GM12878 (cell line): Measurements from ENCODE around the gene SULF2. TPM values are rescaled to one million over a fixed set of nuclear protein-coding genes. Genes with fewer than 3 reads are reported as not detected.

ENCODE experiments used
- ATAC-seq: fragments of 200-7000 bp; cut with Tn5 transposase; 3 replicates; pipeline ENCODE4 v1.9.1; 2020; ENCODE audit warnings: mild to moderate bottlenecking, moderate library complexity
- BruUV-seq: library from RNA; stranded (reverse); fragments of 400-500 nt; replicated peaks from 2 replicates; lab custom pipeline; 2021; lab: Mats Ljungman, UMichigan
- CTCF ChIA-PET: fragments of 300-600 bp; sonication (Branson Sonifier 250); formaldehyde crosslinking; extraction: SDS; loops from one replicate; lab custom pipeline; 2021; ENCODE audit warnings: inconsistent platforms; lab: Yijun Ruan, JAX
- POLR2A ChIA-PET: fragments of 350-600 bp; formaldehyde crosslinking; extraction: SDS; loops from one replicate; lab custom pipeline; 2021; ENCODE audit warnings: inconsistent platforms; lab: Charles Lee
- RAD21 ChIA-PET: fragments of 300-600 bp; sonication (Branson Sonifier 250); formaldehyde crosslinking; loops from one replicate; lab custom pipeline; 2023; ENCODE audit warnings: antibody characterized with exemption; ENCODE audit not compliant: unreplicated experiment; lab: Charles Lee
- SMC1A ChIA-PET: fragments of 300-600 bp; sonication (Branson Sonifier 250); formaldehyde crosslinking; loops from one replicate; lab custom pipeline; 2023; ENCODE audit not compliant: unreplicated experiment, uncharacterized antibody; lab: Charles Lee
- DNase-seq: peaks from one replicate; pipeline ENCODE4 v3.0.0-alpha.2; 2011; ENCODE audit warnings: low read depth, low spot score
- FAIRE-seq: peaks from 3 replicates; lab custom pipeline; 2011; peaks lifted over from hg19 to GRCh38; lab: Jason Lieb, UNC
- H2AFZ ChIP-seq: 2 replicates; pipeline ENCODE4 v1.6.0; 2011; ENCODE audit warnings: low read depth, low read length, control low read depth; ENCODE audit not compliant: control insufficient read depth
- H3K27ac ChIP-seq: 2 replicates; pipeline ENCODE4 v1.5.1; 2011; ENCODE audit warnings: control low read depth; ENCODE audit not compliant: control insufficient read depth, insufficient read depth
- H3K27me3 ChIP-seq, 2 experiments: replicated peaks in 1 of 2; 2 replicates each; pipeline versions ENCODE4 v1.6.0 to v1.6.1; 2011; ENCODE audit warnings: low read length in 1 of 2; ENCODE audit not compliant: control insufficient read depth in 2 of 2, insufficient read depth in 2 of 2
- H3K36me3 ChIP-seq, 2 experiments: 2 replicates each; pipeline ENCODE4 v1.5.1; 2011; ENCODE audit warnings: low read length in 1 of 2; ENCODE audit not compliant: control insufficient read depth in 2 of 2, insufficient read depth in 2 of 2
- H3K4me1 ChIP-seq: 2 replicates; pipeline ENCODE4 v1.6.1; 2011; ENCODE audit warnings: mild to moderate bottlenecking, low read length, moderate library complexity, mixed read lengths; ENCODE audit not compliant: control insufficient read depth, insufficient read depth
- H3K4me2 ChIP-seq: 2 replicates; pipeline ENCODE4 v1.6.0; 2011; ENCODE audit warnings: control low read depth; ENCODE audit not compliant: control insufficient read depth, insufficient read depth
- H3K4me3 ChIP-seq: fragments of 200-600 bp; sonication (generic); 2 replicates; pipeline ENCODE4 v1.5.1; 2016
- H3K79me2 ChIP-seq: 2 replicates; pipeline ENCODE4 v1.6.0; 2011; ENCODE audit warnings: low read length; ENCODE audit not compliant: control insufficient read depth, insufficient read depth
- H3K9ac ChIP-seq: 2 replicates; pipeline ENCODE4 v1.8.0; 2011; ENCODE audit warnings: low read length, control low read depth, mixed read lengths; ENCODE audit not compliant: control insufficient read depth, insufficient read depth
- H3K9me3 ChIP-seq: replicated peaks from 3 replicates; pipeline ENCODE4 v1.5.1; 2011; ENCODE audit warnings: mild to moderate bottlenecking, low read length; ENCODE audit not compliant: control insufficient read depth, insufficient read depth
- H4K20me1 ChIP-seq: 2 replicates; pipeline ENCODE4 v1.6.0; 2011; ENCODE audit not compliant: control insufficient read depth, insufficient read depth
- TBL1XR1 ChIP-seq: IDR thresholded peaks from 2 replicates; pipeline ENCODE4 v1.6.1; 2012; ENCODE audit warnings: low read depth, low read length, improper control_type of control experiment
- whole genome bisulfite sequencing: methylation state at CpG from one replicate; pipeline ENCODE4 v1.1.6; 2016; ENCODE audit warnings: low lambda C conversion rate; ENCODE audit not compliant: insufficient replicate concordance, insufficient coverage; ENCODE audit errors: missing lambda C conversion rate; 5-methylcytosine and 5-hydroxymethylcytosine counted together
- in situ Hi-C: fragments of 300-500 bp; cut with MboI; formaldehyde crosslinking; loops from 9 replicates; pipeline ENCODE4 v1.14.3; 2018; ENCODE audit warnings: mixed read lengths
- intact Hi-C: fragments of 100-400 bp; cut with micrococcal nuclease; formaldehyde crosslinking; loops from one replicate; pipeline ENCODE4 v1.14.2; 2022; ENCODE audit not compliant: unreplicated experiment
- polyA plus RNA-seq, 11 experiments: library from polyadenylated mRNA; depleted of rRNA in 4 of 11; unstranded in 6 of 11; stranded (reverse) in 5 of 11; fragments of >200 nt; fragmentation: Nextera tagmentation in 4 of 11; fragmentation: Illumina TruSeq in 1 of 11; extraction: Ambion mirVana in 4 of 11; extraction: Trizol in 1 of 11; gene quantifications; 1 replicate in 1 of 11; 2 replicates in 10 of 11; pipeline versions ENCODE4 v1.2.1 to v1.2.3, GENCODE V29; 2011 to 2016; ENCODE audit warnings: inconsistent platforms in 2 of 11, missing spikeins in 2 of 11, low read depth in 1 of 11
- total RNA-seq, 4 experiments: library from RNA; depleted of rRNA in 3 of 4; stranded (reverse); fragments of >200 nt in 3 of 4; fragmentation: Illumina TruSeq in 1 of 4; extraction: Trizol in 1 of 4; gene quantifications; 2 replicates each; pipeline versions ENCODE4 v1.2.1 to v1.2.3, GENCODE V29; 2013 to 2021
- TF ChIP-seq, protein P1 (sequence below): fragments of 450-650 bp; IDR thresholded peaks from 2 replicates; pipeline ENCODE4 v1.6.1; 2016; ENCODE audit warnings: mild to moderate bottlenecking
- TF ChIP-seq, protein P2 (sequence below): IDR thresholded peaks from 2 replicates; pipeline ENCODE4 v1.6.1; 2011; ENCODE audit warnings: mild to moderate bottlenecking, low read depth, low read length, moderate library complexity; ENCODE audit not compliant: insufficient replicate concordance

The SULF2 gene
- total and polyA plus RNA-seq, 10 of the 15 experiments (the other 5 are each of a cell fraction or from before 2014, with no cell fraction given): 0.69 to 4.1 (median 1.6) TPM

GRCh38 chr20:47735412-47736400 is 49.6 kb downstream of the SULF2 start:
- ChIA-PET POLR2A (interaction anchor here (0.6 kb wide), 1 partner anchor 1186 kb away, joined by 5 read pairs; no protein-coding TSS in a partner anchor), SMC1A (no interaction called here), RAD21 (no interaction called here), CTCF (no interaction called here)
- no peak for DNase-seq
- Histone ChIP-seq H3K9ac (no peak overlapping the region), H3K79me2 (no peaks in the 10 kb centered on the region), H3K4me2 (no peak overlapping the region), H3K4me3 (no peak overlapping the region), H3K27me3 (no peaks in the 10 kb centered on the region; a peak in 1 of 4 replicates), H2AFZ (no peak overlapping the region), H4K20me1 (no peaks in the 10 kb centered on the region), H3K4me1 (no peaks in the 10 kb centered on the region), H3K36me3 (no peaks in the 10 kb centered on the region), H3K9me3 (no peaks in the 10 kb centered on the region; the same call in 2 of the 3 replicates), H3K27ac (no peak overlapping the region)
- TF ChIP-seq, protein P1, sequence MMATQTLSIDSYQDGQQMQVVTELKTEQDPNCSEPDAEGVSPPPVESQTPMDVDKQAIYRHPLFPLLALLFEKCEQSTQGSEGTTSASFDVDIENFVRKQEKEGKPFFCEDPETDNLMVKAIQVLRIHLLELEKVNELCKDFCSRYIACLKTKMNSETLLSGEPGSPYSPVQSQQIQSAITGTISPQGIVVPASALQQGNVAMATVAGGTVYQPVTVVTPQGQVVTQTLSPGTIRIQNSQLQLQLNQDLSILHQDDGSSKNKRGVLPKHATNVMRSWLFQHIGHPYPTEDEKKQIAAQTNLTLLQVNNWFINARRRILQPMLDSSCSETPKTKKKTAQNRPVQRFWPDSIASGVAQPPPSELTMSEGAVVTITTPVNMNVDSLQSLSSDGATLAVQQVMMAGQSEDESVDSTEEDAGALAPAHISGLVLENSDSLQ: peak; percentile 87
- TF ChIP-seq, protein P2, sequence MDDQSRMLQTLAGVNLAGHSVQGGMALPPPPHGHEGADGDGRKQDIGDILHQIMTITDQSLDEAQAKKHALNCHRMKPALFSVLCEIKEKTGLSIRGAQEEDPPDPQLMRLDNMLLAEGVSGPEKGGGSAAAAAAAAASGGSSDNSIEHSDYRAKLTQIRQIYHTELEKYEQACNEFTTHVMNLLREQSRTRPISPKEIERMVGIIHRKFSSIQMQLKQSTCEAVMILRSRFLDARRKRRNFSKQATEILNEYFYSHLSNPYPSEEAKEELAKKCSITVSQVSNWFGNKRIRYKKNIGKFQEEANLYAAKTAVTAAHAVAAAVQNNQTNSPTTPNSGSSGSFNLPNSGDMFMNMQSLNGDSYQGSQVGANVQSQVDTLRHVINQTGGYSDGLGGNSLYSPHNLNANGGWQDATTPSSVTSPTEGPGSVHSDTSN: peak; percentile 69
- no peak for TF ChIP-seq TBL1XR1
- in situ Hi-C loops (no loop called here), intact Hi-C loops (no loop called here)
- no TSS peak for BruUV-seq
- WGBS: 45% methylated on average over 17 of the region's 17 CpGs
- no peak for FAIRE-seq
- ATAC-seq: no peak
